ENCODE results near the gene CCDC110.
"Not testable (repeated sequence)": the region's sequence is repeated elsewhere in the genome, so short reads cannot be mapped to it uniquely, and the experiment has no call there.

Gene CCDC110

DNA sequence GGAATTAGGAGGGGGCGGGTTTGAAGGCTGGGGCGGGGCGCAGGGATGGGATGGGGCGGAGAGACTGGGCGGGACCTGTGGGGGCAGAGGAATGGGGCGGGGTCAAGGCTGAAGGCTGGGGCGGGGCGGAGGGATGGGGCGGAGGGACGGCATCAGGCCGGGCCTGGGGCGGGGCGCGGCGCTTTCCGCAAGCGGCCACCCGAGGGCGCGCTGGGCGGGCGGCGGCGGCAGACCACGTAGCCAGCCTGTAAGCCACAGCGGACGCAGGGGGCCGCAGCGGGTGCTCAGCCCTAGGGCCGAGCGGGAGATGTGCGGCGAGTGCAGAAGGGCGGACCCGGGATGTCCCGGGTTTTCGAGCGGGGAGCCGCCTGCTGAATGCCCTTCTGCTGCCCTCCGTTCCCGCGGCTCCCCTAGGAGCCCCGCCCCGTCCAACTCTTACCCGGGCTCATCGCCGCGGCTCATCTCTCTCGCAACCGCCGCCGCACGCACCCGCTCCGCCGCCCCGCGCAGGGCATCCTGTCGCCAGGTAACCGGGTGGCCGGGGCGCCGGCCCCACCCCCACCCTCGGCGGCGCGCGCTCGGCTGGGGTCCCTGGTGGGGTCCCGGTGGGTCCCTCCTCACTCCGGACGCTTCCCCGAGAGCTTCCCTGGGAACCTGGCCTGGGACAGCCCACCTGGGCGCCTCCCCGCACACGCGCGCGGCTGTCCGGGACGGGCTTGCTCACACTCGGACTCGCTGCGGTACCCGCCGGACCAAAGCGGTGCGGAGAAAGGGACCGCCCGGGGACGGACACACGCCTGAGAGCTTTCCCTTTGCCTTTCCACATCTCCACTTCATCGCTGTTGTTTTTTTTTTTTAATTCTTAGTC lies at the start of gene CCDC110:
Gene CCDC110 (minus strand): TSS at position 499 of the 868 bp plus-strand sequence. CDS start 50 bp downstream, at position 449.
- DNase-seq (ENCODE audit: low spot score) = peak; percentile 36
- FAIRE-seq = no peak

DNA sequence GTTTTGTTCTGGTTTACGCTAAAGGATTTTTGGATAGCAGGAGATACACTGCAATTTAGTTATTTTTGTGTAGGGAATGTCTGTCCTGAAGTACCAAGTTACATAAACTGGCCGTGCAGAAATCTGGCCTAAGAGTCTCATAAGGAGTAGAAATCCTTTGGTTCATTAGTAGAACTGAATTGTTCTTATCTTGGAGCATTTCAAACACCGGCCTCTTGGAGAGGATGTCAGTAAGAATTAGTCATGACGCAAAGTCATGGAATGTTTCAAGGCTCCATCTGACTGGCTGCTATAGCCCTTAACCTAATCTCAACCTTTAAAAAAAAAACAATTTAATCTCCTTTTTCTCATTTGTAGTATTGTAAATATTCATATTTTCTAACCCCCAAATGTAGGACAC lies 48.6 kb upstream of the CCDC110 start:
- DNase-seq (ENCODE audit: low spot score) = no peak
- no peak for FAIRE-seq

DNA sequence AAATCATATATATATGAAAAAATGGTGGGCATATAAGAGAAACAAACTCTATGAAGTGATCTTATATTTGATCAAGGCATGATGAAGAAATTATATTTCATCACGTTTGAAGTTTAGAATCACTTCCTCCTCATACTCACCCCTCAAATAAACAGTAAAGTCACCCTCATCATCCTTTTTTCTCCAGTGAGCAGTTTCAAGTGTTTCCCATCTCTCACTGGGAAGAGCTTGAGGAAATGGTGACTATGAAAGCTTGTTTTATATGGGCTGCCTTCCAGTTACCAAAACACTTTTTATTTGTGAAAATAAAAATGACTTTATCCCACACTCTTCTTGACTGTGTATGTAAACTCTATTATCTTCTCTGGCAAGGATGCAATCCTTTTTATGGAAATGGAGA lies 47.0 kb upstream of the CCDC110 start:
- DNase-seq (ENCODE audit: low spot score) (no peak), FAIRE-seq (no peak)

DNA sequence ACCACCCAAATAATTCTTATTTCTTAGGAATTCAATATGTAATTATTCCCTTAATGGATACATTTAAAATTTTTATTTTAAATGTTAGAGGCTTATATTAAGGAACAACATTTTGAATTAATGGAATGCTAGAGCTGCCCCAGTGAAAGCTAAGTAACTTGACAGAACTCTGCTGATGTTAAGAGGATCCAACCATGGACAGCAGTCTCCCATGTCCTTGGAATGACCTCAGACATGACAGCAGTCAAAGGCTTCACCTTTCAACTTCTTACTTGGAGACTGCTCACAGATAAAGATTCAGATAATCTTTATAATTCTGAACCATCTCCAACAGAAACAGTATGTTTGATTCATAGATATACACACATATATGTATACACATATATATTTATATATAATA lies 46.5 kb upstream of the CCDC110 start:
- FAIRE-seq = no peak
- DNase-seq (ENCODE audit: low spot score) = no peak

DNA sequence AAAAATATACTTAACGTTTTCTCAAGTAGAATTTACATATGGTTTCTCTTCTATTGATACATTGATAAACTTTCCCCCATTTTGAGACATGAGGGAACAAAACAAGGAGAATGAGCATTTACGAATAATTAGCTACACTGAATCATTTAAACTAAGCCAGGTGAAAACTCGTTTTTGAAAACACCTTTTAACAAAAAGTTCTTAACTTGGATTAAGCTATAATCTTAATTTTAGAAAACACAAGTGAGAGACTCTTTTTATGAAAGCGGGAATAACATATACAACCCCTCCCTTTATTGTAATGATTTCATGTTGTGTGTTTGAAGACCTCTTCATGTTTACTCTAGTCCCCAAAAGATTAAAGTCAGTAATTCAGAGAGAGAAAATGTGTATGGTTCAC lies 43.7 kb upstream of the CCDC110 start:
- DNase-seq (ENCODE audit: low spot score) = no peak
- FAIRE-seq = no peak

DNA sequence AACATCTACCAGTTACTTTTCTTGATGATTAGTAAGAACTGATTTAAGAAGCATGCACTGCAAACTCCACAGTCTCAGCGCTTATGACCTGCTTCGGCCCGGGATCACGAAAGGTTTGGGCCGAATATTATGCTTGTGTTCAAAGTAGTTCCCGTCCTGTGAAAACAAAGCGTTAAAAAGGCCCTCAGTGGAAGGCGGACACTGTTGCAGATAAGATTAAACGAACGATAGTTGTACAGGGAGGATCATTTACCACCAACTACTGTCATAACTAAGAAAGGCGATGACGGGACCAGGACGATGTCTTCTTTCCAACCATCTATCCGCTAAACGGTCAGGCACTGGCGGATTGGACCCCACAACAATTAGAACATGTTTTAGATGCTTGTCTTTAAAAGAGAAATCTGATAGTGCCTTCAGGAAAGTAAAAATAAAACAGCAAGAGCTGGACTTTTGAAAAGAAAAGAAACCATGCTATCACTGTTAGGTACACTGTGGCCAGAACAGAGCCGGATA lies 42.7 kb upstream of the CCDC110 start:
- FAIRE-seq = no peak
- no peak for DNase-seq (ENCODE audit: low spot score)

DNA sequence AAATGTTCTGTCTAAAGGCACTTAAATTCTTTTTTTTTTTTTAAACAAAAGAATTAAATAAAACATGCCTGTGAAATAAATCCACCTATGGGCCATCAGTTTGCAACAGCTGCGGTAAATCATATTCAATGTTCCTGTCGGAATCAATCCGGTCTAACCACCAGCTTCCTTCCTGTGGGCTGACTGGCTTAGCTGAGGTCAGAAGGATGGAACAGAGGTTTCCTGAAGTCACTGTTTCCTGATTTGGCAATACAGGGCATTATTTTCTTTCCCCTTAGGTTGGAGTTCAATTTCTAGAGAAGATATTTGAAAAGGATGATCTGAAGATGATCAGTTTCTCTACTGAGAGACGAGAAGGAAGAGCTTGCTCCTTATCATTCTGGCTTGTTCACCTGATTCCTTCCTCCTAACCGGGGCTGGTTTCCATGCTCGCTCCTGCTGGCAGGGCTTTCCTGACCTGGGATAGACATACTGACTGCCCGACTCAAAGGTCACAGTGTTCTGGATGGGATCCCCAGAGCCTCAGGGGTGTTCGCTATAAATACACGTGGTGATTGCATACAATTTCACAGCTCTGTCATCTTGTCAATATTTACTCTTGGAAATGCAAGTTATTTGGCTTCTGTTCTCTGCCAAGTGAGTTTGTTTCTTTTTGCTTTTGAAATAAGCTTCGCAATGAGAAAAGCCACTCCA lies 42.1 kb upstream of the CCDC110 start:
- DNase-seq (ENCODE audit: low spot score) (no peak), FAIRE-seq (no peak)

DNA sequence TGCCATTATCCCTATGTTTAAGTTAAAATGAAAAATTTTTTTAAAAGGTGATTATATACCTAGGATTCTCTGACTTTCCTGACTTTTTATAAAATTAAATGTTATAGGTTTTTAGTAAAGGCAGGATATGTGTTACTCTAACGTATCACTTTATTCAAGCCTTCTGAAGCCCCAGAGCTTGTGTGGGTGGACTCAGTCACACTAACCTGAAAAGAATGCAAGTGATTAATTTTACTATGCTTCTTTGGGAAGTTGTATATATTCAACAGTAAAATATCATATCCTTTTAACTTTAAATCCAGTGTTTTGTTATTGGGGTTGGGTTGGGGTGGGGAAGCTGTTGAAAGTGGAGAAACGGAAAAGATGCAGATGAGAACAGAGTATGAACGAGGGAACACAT lies 41.0 kb upstream of the CCDC110 start:
- DNase-seq (ENCODE audit: low spot score) = no peak
- no peak for FAIRE-seq

DNA sequence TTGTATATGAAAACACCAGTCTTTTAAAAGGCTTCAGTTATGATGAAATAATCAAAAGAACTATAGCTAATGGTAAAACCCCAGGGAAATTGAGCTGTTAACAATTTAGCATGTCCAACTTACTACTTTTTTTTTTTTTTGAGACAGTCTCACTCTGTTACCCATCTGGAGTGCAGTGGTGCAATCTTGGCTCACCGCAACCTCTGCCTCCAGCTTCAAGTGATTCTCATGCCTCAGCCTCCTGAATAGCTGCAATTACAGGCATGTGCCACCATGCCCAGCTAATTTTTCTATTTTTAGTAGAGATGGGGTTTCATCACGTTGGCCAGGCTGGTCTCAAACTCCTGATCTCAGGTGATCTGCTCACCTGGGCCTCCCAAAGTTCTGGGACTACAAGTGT lies 39.7 kb upstream of the CCDC110 start:
- not testable (repeated sequence) for DNase-seq (ENCODE audit: low spot score); FAIRE-seq

DNA sequence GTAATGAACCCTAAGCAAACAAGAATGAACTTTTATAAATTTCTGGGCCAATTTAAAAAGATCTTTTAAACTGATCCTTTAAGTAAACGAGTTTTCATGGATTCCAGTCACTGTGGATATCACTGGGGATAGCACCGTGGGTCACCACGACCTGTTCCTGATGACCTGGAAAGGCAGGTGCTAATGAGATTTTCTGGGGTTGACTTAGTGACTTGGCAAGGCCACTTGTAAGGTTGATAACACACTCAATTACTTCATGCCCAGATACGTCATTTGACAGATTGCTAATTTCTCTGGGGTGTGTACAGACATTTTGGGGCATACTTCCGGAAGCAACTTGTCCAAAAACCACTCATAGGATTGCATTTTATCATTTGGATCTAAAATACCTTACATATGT lies 39.3 kb upstream of the CCDC110 start:
- DNase-seq (ENCODE audit: low spot score) (no peak), FAIRE-seq (no peak)

DNA sequence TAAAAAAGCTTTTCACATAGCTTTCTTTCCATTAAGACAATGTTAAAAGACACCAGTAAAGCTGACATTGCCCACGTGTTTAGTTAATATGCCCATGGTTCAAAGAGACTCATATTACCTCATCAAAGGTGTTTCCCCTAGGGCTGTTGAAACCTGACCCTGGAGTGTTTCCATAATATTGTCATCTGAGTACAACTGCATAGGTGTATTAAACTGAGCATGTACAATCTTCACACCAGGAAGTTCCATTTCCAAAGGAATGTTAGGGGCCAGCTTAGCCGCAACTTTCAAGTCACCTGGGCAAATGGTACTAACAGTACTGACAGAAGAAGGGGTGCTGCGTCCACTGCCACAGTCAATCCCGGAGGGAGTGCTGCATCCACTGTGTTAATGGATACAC lies 36.6 kb upstream of the CCDC110 start:
- FAIRE-seq (no peak), DNase-seq (ENCODE audit: low spot score) (no peak)

DNA sequence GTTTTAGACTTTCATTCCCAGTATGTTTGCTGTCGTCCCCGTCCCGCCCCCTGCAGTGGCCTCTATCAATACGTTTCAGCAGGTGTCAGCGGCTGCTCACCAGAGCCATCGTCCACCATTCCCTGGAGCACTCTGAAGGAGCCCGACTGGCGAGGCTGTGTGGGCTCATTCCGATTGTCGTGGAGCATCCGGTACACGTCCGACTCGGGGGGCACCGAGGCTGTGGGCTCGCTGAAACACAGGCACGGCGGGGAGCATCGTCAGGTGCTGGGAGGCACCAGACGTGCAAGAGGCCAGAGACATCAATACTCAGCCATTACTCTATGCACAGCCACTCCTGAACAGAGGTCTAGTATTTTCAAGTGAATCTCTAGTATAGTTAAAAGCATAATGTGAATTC lies 34.9 kb upstream of the CCDC110 start:
- no peak for FAIRE-seq

DNA sequence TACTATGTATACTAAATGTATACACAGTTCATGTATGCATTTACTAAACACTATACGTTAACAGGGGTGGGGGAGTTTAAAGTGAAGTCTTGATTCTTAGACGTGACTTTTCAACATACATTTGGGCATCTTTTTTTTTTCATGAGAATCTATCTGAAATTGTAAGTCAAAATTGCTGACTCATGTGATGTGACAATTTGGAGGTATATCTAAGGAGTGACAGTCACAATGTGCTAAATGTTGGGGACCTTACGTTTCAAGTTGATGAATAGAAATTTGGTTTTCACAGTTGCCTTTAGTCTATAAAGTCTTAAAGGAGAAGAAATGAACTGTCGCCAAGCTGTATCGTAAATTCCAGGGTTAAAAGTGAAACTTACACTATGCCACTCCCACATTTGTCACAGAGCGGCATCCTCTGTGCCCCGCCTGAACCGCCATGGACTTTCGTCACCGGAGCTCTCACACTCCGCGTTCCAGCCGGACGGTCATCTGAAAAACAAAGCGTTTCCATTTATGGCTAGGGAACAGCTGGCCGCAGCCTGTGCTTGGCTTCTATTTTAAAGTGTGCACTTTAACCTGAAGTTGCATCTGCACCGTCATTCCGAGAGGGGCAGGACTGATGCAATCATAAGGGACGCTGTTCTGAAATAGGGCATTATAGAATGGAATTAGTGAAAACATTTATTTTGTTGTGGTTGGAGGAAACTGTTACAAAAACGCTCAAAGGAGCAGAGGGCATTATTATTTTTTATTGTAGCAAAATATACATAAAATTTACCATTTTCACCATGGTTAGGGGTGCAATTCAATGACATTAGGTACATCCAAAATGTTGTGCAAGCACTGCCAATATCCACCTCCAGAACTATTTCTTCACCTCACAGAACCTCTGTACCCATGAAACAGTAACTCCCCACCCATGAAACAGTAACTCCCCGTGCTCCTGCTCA lies 32.8 kb upstream of the CCDC110 start:
- FAIRE-seq = no peak
- peak; percentile 13 for DNase-seq (ENCODE audit: low spot score)

More for the DNA sequence above, 34.9 kb upstream of the CCDC110 start:
- no peak for DNase-seq (ENCODE audit: low spot score)

DNA sequence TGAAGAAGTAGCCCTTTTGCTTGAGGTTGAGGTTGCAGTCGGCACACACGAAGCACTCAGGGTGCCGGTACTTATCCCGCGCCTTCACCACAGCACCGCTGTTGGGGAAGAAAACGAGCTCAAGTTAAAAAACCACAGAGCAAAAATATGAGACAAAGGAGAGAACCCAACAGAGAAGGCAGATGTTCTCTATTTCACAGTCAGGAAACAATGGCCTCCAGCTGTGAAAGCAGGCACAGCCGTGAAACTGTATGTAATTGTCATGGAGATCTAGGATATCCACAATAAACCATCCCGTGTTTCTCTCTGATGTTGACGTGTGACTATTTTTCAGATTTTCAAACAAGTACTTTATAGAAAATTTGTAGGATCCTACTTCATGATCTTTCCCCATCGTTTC lies 30.9 kb upstream of the CCDC110 start:
- FAIRE-seq (no peak), DNase-seq (ENCODE audit: low spot score) (no peak)

DNA sequence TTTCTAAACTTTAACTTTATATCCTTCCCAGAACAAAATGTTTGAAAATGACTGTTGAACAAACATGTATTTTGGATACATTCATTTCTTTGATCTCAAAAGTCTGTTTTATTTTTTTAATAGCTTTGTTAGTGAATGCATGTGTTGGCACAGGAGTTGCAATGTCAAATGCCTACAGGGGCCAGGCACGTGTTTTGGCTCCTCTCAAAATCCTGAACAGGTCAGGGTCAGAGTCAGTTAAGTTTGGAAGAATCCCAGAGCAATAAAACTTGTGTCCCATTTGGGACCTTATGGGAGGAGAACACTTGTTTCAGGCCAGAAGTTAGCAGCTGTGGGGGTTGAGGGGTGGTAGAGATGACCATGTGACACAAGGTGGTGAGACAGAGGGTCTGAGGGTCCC lies 29.0 kb upstream of the CCDC110 start:
- no peak for FAIRE-seq
- no peak for DNase-seq (ENCODE audit: low spot score)

DNA sequence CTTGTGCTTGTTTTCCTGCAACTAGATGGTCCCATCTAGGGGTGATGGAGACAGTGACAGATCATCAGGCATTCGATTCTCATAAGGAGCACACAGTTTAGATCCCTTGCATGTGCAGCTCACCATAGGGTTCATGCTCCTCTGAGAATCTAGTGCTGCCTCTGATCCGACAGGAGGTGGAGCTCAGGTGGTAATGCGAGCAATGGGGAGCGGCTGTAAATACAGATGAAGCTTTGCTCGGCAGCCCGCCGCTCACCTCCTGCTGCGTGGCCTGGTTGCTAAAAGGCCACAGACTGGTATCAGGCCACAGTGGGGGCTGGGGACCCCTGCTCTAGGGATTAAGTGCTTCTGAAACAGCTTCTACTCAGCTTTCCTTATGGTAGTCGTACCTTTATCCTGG lies 28.5 kb upstream of the CCDC110 start:
- FAIRE-seq = no peak
- no peak for DNase-seq (ENCODE audit: low spot score)

DNA sequence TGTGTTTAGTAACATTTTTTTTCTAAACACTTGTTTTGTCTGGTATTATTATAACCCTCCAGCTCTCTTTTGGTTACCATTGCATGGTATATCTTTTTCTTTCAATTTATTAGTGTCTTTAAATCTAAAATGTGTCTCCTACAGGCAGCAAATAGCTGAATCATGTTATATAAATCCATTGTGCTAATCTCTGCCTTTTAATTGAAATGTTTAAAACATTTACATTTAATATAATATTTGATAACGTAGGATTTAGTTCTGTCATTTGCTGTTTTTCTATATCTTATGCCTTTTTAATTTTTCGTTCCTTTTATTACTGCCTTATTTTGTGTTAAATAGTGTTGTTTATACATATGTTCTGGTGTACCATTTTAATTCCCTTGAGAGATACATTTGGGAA lies 17.1 kb upstream of the CCDC110 start:
- DNase-seq (ENCODE audit: low spot score) = no peak
- FAIRE-seq = no peak

DNA sequence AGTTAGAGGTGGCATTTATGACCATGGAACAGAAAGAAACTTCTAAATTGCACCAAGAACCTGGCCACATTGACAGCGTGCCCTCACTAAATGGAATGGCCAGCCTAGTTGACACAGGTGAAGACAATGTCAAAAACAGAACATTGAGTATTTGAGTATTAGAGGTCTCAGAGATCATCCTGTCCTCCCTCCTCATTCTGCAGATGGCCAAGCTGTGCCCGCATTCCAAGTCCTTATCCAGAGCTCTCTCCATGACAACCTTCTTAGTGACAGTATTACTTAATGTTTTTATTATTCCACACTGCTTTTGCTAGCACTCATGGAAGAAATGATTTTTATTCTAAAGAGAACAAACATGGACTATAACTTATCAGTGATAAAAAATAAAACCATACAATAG lies 9.9 kb upstream of the CCDC110 start:
- DNase-seq (ENCODE audit: low spot score) (no peak), FAIRE-seq (no peak)

DNA sequence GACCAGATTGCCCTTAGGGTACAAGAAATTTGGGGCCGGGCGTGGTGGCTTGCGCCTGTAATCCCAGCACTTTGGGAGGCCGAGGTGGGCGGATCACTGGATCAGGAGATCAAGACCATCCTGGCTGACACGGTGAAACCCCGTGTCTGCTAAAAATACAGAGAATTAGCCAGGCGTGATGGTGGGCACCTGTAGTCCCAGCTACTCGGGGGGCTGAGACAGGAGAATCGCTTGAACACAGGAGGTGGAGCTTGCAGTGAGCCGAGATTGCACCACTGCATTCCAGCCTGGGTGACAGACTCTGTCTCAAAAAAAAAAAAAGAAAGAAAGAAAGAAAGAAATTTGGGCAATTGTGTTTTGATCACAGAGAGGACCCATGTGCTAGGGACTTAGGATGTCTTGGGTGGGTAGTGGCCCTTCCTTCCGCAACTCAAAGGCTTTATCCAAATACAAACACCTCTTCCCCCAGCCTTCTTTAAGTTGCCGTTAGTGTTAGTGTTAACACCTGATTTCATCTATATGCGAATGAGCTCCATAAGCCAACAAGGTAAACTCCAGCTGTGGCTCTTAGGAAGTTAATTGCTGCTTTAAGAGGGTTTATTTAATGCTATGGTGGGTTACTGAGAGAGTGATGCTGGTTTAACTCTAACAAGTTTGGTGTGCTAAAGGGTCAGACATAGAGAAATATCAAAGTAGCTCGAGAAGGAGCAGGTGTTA lies 8.6 kb upstream of the CCDC110 start:
- DNase-seq (ENCODE audit: low spot score) (no peak), FAIRE-seq (no peak)

DNA sequence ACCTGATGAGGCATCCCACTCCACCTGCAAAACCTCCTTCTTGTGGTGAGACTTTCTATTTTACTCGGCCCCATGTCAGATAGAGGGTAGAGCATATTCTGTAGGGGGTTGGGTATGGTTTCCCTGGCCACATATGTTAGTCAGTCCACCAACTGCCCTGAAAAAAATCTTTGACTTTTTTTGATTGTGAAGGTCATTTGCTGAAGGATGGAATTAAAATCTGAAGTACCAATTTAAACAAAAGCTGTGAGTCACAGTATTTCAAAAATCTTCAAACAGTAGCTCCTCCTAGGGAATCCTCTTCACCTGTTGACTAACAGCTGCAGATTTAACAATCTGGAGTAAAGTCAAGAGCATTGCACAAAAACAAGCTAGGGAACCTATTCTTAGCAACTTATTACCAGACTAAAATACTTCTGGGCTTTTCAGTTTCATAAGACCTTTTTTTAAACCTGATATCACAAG lies 8.0 kb upstream of the CCDC110 start:
- DNase-seq (ENCODE audit: low spot score) = no peak
- no peak for FAIRE-seq

DNA sequence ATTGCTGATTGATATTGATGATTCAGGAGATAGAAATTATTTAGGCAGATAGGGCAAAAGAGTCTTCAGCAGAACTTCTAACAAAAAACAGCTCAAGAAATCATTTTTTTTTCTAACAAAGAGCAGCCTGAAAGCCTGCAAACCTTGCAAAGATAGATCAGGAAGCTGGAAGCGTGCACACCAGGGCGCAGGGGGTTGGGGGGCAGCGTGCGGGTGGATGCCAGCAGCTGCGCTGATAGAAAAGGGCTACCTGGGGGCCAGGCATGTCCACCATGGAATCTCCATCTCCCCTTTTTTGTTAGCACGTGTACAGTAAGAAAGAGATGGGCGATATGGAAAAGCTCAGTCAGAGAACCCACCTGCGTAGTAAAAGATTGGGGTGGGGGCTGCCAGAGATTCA lies 1.7 kb upstream of the CCDC110 start:
- no peak for DNase-seq (ENCODE audit: low spot score)
- FAIRE-seq = no peak
